Neuronal stem cell (in vitro differentiated cells): ENCODE measurements around the gene SNRNP200.
A peak's percentile ranks its signal among the peaks of the same experiment; 100 is the strongest.

ENCODE experiments used
- DNase-seq: peaks from one replicate; pipeline ENCODE4 v3.0.0-alpha.2; 2013; ENCODE audit warnings: low spot score
- H2AFZ ChIP-seq: one replicate; pipeline ENCODE4 v1.6.1; 2013; ENCODE audit warnings: mild to moderate bottlenecking, low read length, inconsistent platforms
- H2AK5ac ChIP-seq: 2 replicates; pipeline ENCODE4 v1.6.1; 2013; ENCODE audit warnings: low read depth, mild to moderate bottlenecking, inconsistent platforms, low read length, moderate library complexity, mixed read lengths
- H2BK120ac ChIP-seq: 2 replicates; pipeline ENCODE4 v1.6.1; 2013; ENCODE audit warnings: low read depth, mild to moderate bottlenecking, inconsistent platforms, low read length, moderate library complexity, mixed read lengths
- H2BK12ac ChIP-seq: one replicate; pipeline ENCODE4 v1.6.1; 2013; ENCODE audit warnings: low read length, inconsistent platforms
- H2BK15ac ChIP-seq: 2 replicates; pipeline ENCODE4 v1.6.1; 2013; ENCODE audit warnings: mild to moderate bottlenecking, low read length, inconsistent platforms, mixed read lengths
- H2BK5ac ChIP-seq: one replicate; pipeline ENCODE4 v1.6.1; 2013; ENCODE audit warnings: inconsistent platforms, mild to moderate bottlenecking, low read length, moderate library complexity
- H3K14ac ChIP-seq: one replicate; pipeline ENCODE4 v1.6.1; 2013; ENCODE audit warnings: low read length, inconsistent platforms
- H3K18ac ChIP-seq: 2 replicates; pipeline ENCODE4 v1.6.1; 2013; ENCODE audit warnings: low read length, inconsistent platforms
- H3K23ac ChIP-seq: 2 replicates; pipeline ENCODE4 v1.6.1; 2013; ENCODE audit warnings: low read depth, mild to moderate bottlenecking, mixed read lengths, low read length, inconsistent platforms; ENCODE audit not compliant: poor library complexity
- H3K27ac ChIP-seq: replicated peaks from 3 replicates; pipeline ENCODE4 v1.5.1; 2013; ENCODE audit warnings: low read length, inconsistent platforms
- H3K27me3 ChIP-seq, 3 experiments: 2 replicates each; pipeline ENCODE4 v1.6.1; 2013; ENCODE audit warnings: low read length in 3 of 3, mild to moderate bottlenecking in 2 of 3, inconsistent platforms in 1 of 3, low read depth in 1 of 3, mixed read lengths in 1 of 3, moderate library complexity in 1 of 3; ENCODE audit not compliant: control insufficient read depth in 3 of 3, insufficient read depth in 3 of 3
- H3K36me3 ChIP-seq, 2 donors: replicated peaks in 1 of 2; 2 replicates each; pipeline ENCODE4 v1.6.1; 2013; ENCODE audit warnings: low read length in 2 of 2; ENCODE audit not compliant: control insufficient read depth in 2 of 2, insufficient read depth in 2 of 2
- H3K4ac ChIP-seq: 2 replicates; pipeline ENCODE4 v1.6.1; 2013; ENCODE audit warnings: inconsistent platforms, mild to moderate bottlenecking, low read length, moderate library complexity
- H3K4me1 ChIP-seq, 2 donors: 1 replicate in 1 of 2; 2 replicates in 1 of 2; pipeline ENCODE4 v1.6.1; 2013; ENCODE audit warnings: low read length in 2 of 2, low read depth in 1 of 2; ENCODE audit not compliant: control insufficient read depth in 2 of 2, insufficient read depth in 1 of 2
- H3K4me2 ChIP-seq: one replicate; pipeline ENCODE4 v1.6.1; 2013; ENCODE audit warnings: mild to moderate bottlenecking, low read length, inconsistent platforms; ENCODE audit not compliant: insufficient read depth, poor library complexity, severe bottlenecking
- H3K4me3 ChIP-seq, 2 donors: 2 replicates each; pipeline ENCODE4 v1.5.1; 2013; ENCODE audit warnings: low read length in 2 of 2, mild to moderate bottlenecking in 2 of 2, inconsistent platforms in 1 of 2, moderate library complexity in 1 of 2
- H3K79me1 ChIP-seq: one replicate; pipeline ENCODE4 v1.6.1; 2013; ENCODE audit warnings: low read depth, mild to moderate bottlenecking, inconsistent platforms, low read length, moderate library complexity
- H3K9ac ChIP-seq: one replicate; pipeline ENCODE4 v1.6.1; 2013; ENCODE audit warnings: mild to moderate bottlenecking, low read depth, low read length, inconsistent platforms; ENCODE audit not compliant: poor library complexity
- H3K9me3 ChIP-seq, 2 donors: replicated peaks in 1 of 2; 2 replicates each; pipeline versions ENCODE3 to v1.6.1; 2013; ENCODE audit warnings: low read length in 2 of 2, mild to moderate bottlenecking in 2 of 2, inconsistent platforms in 1 of 2, low read depth in 1 of 2, mixed read lengths in 1 of 2, moderate library complexity in 1 of 2; ENCODE audit not compliant: control insufficient read depth in 2 of 2, insufficient read depth in 1 of 2
- H4K8ac ChIP-seq: one replicate; pipeline ENCODE4 v1.6.1; 2013; ENCODE audit warnings: low read depth, mild to moderate bottlenecking, inconsistent platforms, low read length, moderate library complexity
- H4K91ac ChIP-seq: one replicate; pipeline ENCODE4 v1.6.1; 2013; ENCODE audit warnings: low read length, low read depth, mild to moderate bottlenecking, inconsistent platforms; ENCODE audit not compliant: poor library complexity
- WGBS, 2 donors: extraction: QIAGEN DNeasy Blood & Tissue Kit; methylation state at CpG; one replicate each; pipeline ENCODE4 v1.1.7; 2013; ENCODE audit warnings: missing lambda C conversion rate in 2 of 2, mixed read lengths in 1 of 2; ENCODE audit not compliant: insufficient read length in 2 of 2, insufficient replicate concordance in 1 of 2; ENCODE audit errors: extremely low coverage in 2 of 2; 5-methylcytosine and 5-hydroxymethylcytosine counted together

The SNRNP200 gene

GRCh38 chr2:96342085-96342484, 36.7 kb upstream of the SNRNP200 start:
- Histone ChIP-seq H2BK120ac (no peak overlapping the region), H3K4me1 (peaks cover 0 to under 1% of the 10 kb centered on the region in 2 donors), H3K27me3 (no peaks in the 10 kb centered on the region), H3K18ac (no peak overlapping the region), H3K4ac (no peak overlapping the region), H2AK5ac (no peak overlapping the region), H3K9me3 (no peaks in the 10 kb centered on the region), H3K9ac (no peak overlapping the region), H3K14ac (no peak overlapping the region), H2AFZ (no peak overlapping the region), H2BK12ac (no peak overlapping the region), H3K4me3 (no peak overlapping the region), H3K79me1 (peaks cover 6% of the 10 kb centered on the region), H4K8ac (no peak overlapping the region), H2BK5ac (no peak overlapping the region), H3K36me3 (peaks cover 39 to 88% of the 10 kb centered on the region in 2 donors), H3K27ac (no peak overlapping the region), H3K4me2 (no peak overlapping the region), H4K91ac (no peak overlapping the region), H3K23ac (no peak overlapping the region), H2BK15ac (no peak overlapping the region)
- WGBS, 2 donors = no CpG with 5 or more reads among the region's 6 CpGs
- DNase-seq = no peak

- H2BK120ac ChIP-seq = no peak overlapping the region
- no peak overlapping the region for H2AFZ ChIP-seq
- no peak overlapping the region for H3K4me2 ChIP-seq
- H3K9me3 ChIP-seq = no peaks in the 10 kb centered on the region
- H2BK12ac ChIP-seq = no peak overlapping the region
- no peak overlapping the region for H3K9ac ChIP-seq
- H3K18ac ChIP-seq = no peak overlapping the region
- no peak overlapping the region for H3K4me3 ChIP-seq
- peaks cover 6% of the 10 kb centered on the region for H3K79me1 ChIP-seq
- H2AK5ac ChIP-seq = no peak overlapping the region
- no peak overlapping the region for H3K27ac ChIP-seq
- no peak overlapping the region for H2BK5ac ChIP-seq
- H4K8ac ChIP-seq = no peak overlapping the region
- no peak overlapping the region for H4K91ac ChIP-seq
- peaks cover 35 to 83% of the 10 kb centered on the region in 2 donors for H3K36me3 ChIP-seq
- H3K14ac ChIP-seq = no peak overlapping the region
- H2BK15ac ChIP-seq = no peak overlapping the region
- H3K4ac ChIP-seq = no peak overlapping the region
- DNase-seq = no peak
- H3K27me3 ChIP-seq = no peaks in the 10 kb centered on the region
- peaks cover 3 to 4% of the 10 kb centered on the region in 2 donors for H3K4me1 ChIP-seq
- no CpG with 5 or more reads among the region's 14 CpGs for WGBS, 2 donors
- no peak overlapping the region for H3K23ac ChIP-seq
Observed at GRCh38 chr2:96341641-96342040, 36.3 kb upstream of the SNRNP200 start.

GRCh38 chr2:96340493-96341414, 35.4 kb upstream of the SNRNP200 start:
- H3K79me1 ChIP-seq = peaks cover 6% of the 10 kb centered on the region
- no CpG with 5 or more reads among the region's 9 CpGs for WGBS, 2 donors
- H3K4me3 ChIP-seq = no peak overlapping the region
- H3K9me3 ChIP-seq = no peaks in the 10 kb centered on the region
- no peak for DNase-seq
- no peak overlapping the region for H3K4ac ChIP-seq
- no peak overlapping the region for H3K23ac ChIP-seq
- H3K4me2 ChIP-seq = no peak overlapping the region
- H3K18ac ChIP-seq = no peak overlapping the region
- peaks cover 6 to 9% of the 10 kb centered on the region in 2 donors for H3K4me1 ChIP-seq
- no peak overlapping the region for H2AFZ ChIP-seq
- no peak overlapping the region for H2BK12ac ChIP-seq
- no peak overlapping the region for H2BK15ac ChIP-seq
- no peak overlapping the region for H4K8ac ChIP-seq
- no peaks in the 10 kb centered on the region for H3K27me3 ChIP-seq
- H3K9ac ChIP-seq = no peak overlapping the region
- no peak overlapping the region for H2AK5ac ChIP-seq
- no peak overlapping the region for H3K27ac ChIP-seq
- no peak overlapping the region for H4K91ac ChIP-seq
- H3K36me3 ChIP-seq = peaks cover 27 to 75% of the 10 kb centered on the region in 2 donors
- H2BK5ac ChIP-seq = no peak overlapping the region
- H2BK120ac ChIP-seq = no peak overlapping the region
- H3K14ac ChIP-seq = no peak overlapping the region

GRCh38 chr2:96336873-96337272, 31.5 kb upstream of the SNRNP200 start:
- no peaks in the 10 kb centered on the region for H3K27me3 ChIP-seq
- H2BK12ac ChIP-seq = no peak overlapping the region
- peaks cover 2% of the 10 kb centered on the region for H3K79me1 ChIP-seq
- peaks cover 5 to 36% of the 10 kb centered on the region in 2 donors for H3K36me3 ChIP-seq
- no peak for DNase-seq
- peak overlapping the region in 1 of 2 donors; percentile 70 for H3K4me3 ChIP-seq
- no peak overlapping the region for H3K4me2 ChIP-seq
- no peak overlapping the region for H4K8ac ChIP-seq
- no peak overlapping the region for H3K27ac ChIP-seq
- H3K4me1 ChIP-seq = peaks cover 8 to 9% of the 10 kb centered on the region in 2 donors
- H3K14ac ChIP-seq = no peak overlapping the region
- H2BK5ac ChIP-seq = no peak overlapping the region
- no peak overlapping the region for H3K18ac ChIP-seq
- no peak overlapping the region for H4K91ac ChIP-seq
- no peaks in the 10 kb centered on the region for H3K9me3 ChIP-seq
- no peak overlapping the region for H2BK15ac ChIP-seq
- H3K9ac ChIP-seq = no peak overlapping the region
- H2BK120ac ChIP-seq = no peak overlapping the region
- no peak overlapping the region for H3K4ac ChIP-seq
- no CpG with 5 or more reads among the region's 3 CpGs for WGBS, 2 donors
- H2AK5ac ChIP-seq = no peak overlapping the region
- H3K23ac ChIP-seq = no peak overlapping the region
- H2AFZ ChIP-seq = no peak overlapping the region
